GM18861 (cell line): ENCODE results near the gene PMVK.

Experiments used
- ATAC-seq: cut with Tn5 transposase; IDR thresholded peaks from one replicate; pipeline ENCODE4 v1.9.1; 2021; ENCODE audit not compliant: unreplicated experiment

The PMVK gene

GRCh38 chr1:154883919-154884868 is 52.3 kb downstream of the PMVK start:
- no peak for ATAC-seq

- no peak for ATAC-seq
Observed at GRCh38 chr1:154881820-154882535, 54.5 kb downstream of the PMVK start.

GRCh38 chr1:154880671-154881070 is 55.8 kb downstream of the PMVK start:
- no peak for ATAC-seq

- no peak for ATAC-seq
Observed at GRCh38 chr1:154879038-154879421, 57.5 kb downstream of the PMVK start.

GRCh38 chr1:154878371-154879037 is 58.0 kb downstream of the PMVK start:
- no peak for ATAC-seq

GRCh38 chr1:154877370-154877974 is 59.0 kb downstream of the PMVK start:
- ATAC-seq, result no peak

- no peak for ATAC-seq
Observed at GRCh38 chr1:154876842-154877369, 59.6 kb downstream of the PMVK start.
